Measurements from ENCODE around the gene CARS1. TPM values are rescaled to one million over a fixed set of nuclear protein-coding genes. Genes with fewer than 3 reads are reported as not detected.

The CARS1 gene
- total and polyA plus RNA-seq, 2 of the 8 experiments (the other 6 are each of a cell fraction or from before 2014, with no cell fraction given), result 44.1 to 100 TPM

DNA sequence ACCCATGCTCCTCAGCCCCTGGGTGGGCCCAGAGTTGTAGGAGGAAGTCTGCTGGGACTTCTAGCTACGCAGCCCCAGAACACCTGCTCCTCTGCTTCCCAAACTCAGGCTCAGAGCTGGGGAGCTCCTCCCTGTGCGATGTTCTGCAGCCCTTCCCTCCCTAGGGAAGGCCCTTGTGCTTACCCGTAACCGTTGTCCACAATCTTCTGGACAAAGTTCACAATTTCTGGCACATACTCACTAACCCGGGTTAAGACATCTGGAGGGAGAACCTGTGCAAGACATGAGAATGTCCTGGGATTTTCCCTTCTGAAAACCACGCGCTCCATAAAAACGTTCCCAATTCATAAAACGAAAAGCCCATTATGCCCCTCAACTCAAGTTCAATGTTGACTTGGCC lies 28.4 kb downstream of the CARS1 start:
- H4K20me1 ChIP-seq (replicated peaks in 1 of 2; ENCODE audit: control insufficient read depth in 1 of 2, insufficient read depth in 2 of 2, low read length in 2 of 2), result peaks cover 3 to 16% of the 10 kb centered on the region in 2 experiments
- no peaks in the 10 kb centered on the region for H3K27me3 ChIP-seq (replicated peaks in 1 of 4; ENCODE audit: control insufficient read depth in 3 of 4, extremely low read depth in 1 of 4, insufficient read depth in 3 of 4, low read length in 3 of 4)
- H4K8ac ChIP-seq (ENCODE audit: extremely low read depth, insufficient read depth, low read length), result no peak overlapping the region
- FAIRE-seq (no peak), DNase-seq (ENCODE audit: low read depth in 1 of 2, low spot score in 2 of 2) (no peak)
- H3K79me1 ChIP-seq (ENCODE audit: low read depth, low read length), result peaks cover 3% of the 10 kb centered on the region; the same call in 1 of the 2 replicates
- no peak overlapping the region for H3K27ac ChIP-seq (ENCODE audit: low read depth, low read length)
- no peak overlapping the region for H3K18ac ChIP-seq (ENCODE audit: extremely low read depth, low read length)
- no peak overlapping the region for H2BK20ac ChIP-seq (ENCODE audit: low read length)
- ChIA-PET POLR2A (ENCODE audit: partially characterized antibody) (no interaction called here), CTCF (ENCODE audit: partially characterized antibody) (interaction anchor here (0.6 to 1.5 kb wide), 5 partner anchors 9 to 63 kb away, joined by 3 to 5 read pairs (median 4); no protein-coding TSS in a partner anchor)
- H3K79me2 ChIP-seq (ENCODE audit: control insufficient read depth in 1 of 2, insufficient read depth in 2 of 2, low read length in 2 of 2), result peaks cover 0 to 9% of the 10 kb centered on the region in 2 experiments; a peak in 1 of 4 replicates
- H2BK120ac ChIP-seq (replicated peaks; ENCODE audit: low read depth, low read length), result no peak overlapping the region
- no peak overlapping the region for H2BK15ac ChIP-seq (ENCODE audit: low read length)
- H2BK5ac ChIP-seq (ENCODE audit: low read depth, low read length), result no peak overlapping the region
- no peak overlapping the region for H4K91ac ChIP-seq (replicated peaks; ENCODE audit: insufficient read length, low read length)
- no peak overlapping the region for H2AK5ac ChIP-seq (ENCODE audit: low read depth, low read length)
- H2AFZ ChIP-seq (ENCODE audit: low read length), result no peak overlapping the region
- no peaks in the 10 kb centered on the region; a peak in 1 of 7 replicates for H3K4me1 ChIP-seq (replicated peaks in 1 of 4; ENCODE audit: control insufficient read depth in 3 of 4, insufficient read depth in 4 of 4, low read length in 3 of 4)
- no peak overlapping the region for H3K4me3 ChIP-seq (ENCODE audit: extremely low read depth in 1 of 4, insufficient read depth in 2 of 4, low read depth in 3 of 4, low read length in 4 of 4)
- no peak overlapping the region for H3K4ac ChIP-seq (replicated peaks; ENCODE audit: insufficient read length, low read depth, low read length)
- WGBS, 2 experiments (ENCODE audit: extremely low coverage in 1 of 2, insufficient coverage in 1 of 2, insufficient read length in 1 of 2, insufficient replicate concordance in 2 of 2, low coverage in 1 of 2, low lambda C conversion rate in 2 of 2, missing lambda C conversion rate in 1 of 2), result 95% methylated on average over 9 of the region's 9 CpGs; no CpG with 5 or more reads in 1 of the 2 experiments
- no peak overlapping the region for H3K14ac ChIP-seq (ENCODE audit: insufficient read length)
- no peak overlapping the region for H2BK12ac ChIP-seq (ENCODE audit: low read depth, low read length)
- H4K5ac ChIP-seq (ENCODE audit: insufficient read length, low read depth, low read length), result no peak overlapping the region
- H3K56ac ChIP-seq (replicated peaks; ENCODE audit: insufficient read length, low read depth, low read length), result no peak overlapping the region
- peaks cover 10 to 76% (median 44%) of the 10 kb centered on the region in 4 experiments for H3K36me3 ChIP-seq (ENCODE audit: control insufficient read depth in 2 of 4, insufficient read depth in 4 of 4, low read length in 3 of 4)
- no peaks in the 10 kb centered on the region for H3K23me2 ChIP-seq (ENCODE audit: low read depth, low read length)
- H3K4me2 ChIP-seq (ENCODE audit: insufficient read depth in 1 of 2, low read depth in 2 of 2, low read length in 2 of 2), result no peak overlapping the region
- no peak overlapping the region for H3K9ac ChIP-seq (replicated peaks in 1 of 4; ENCODE audit: extremely low read depth in 1 of 4, low read depth in 3 of 4, low read length in 3 of 4)
- no peak overlapping the region for H3K23ac ChIP-seq (ENCODE audit: insufficient read length)
- H3K9me3 ChIP-seq (ENCODE audit: insufficient read depth in 2 of 2, low read depth in 1 of 2, low read length in 1 of 2), result no peaks in the 10 kb centered on the region
- TF ChIP-seq SIRT6 (IDR thresholded peaks at IDR 0.05; ENCODE audit: low read length), result no peak
- no peak for TF ChIP-seq KDM4A (IDR thresholded peaks at IDR 0.05; ENCODE audit: low read depth, low read length, severe bottlenecking)
- TF ChIP-seq FOSL1 (IDR thresholded peaks at IDR 0.05; ENCODE audit: insufficient read depth, low read depth, low read length), result no peak
- TF ChIP-seq ASH2L (IDR thresholded peaks at IDR 0.05; ENCODE audit: low read length), result no peak
- no peak for TF ChIP-seq SP4 (IDR thresholded peaks at IDR 0.05; ENCODE audit: low read length)
- no peak for TF ChIP-seq CREB1 (IDR thresholded peaks at IDR 0.05)
- TF ChIP-seq SP1 (IDR thresholded peaks at IDR 0.05; ENCODE audit: low read depth, low read length), result no peak
- TF ChIP-seq RFX5 (IDR thresholded peaks at IDR 0.05; ENCODE audit: borderline replicate concordance, low read depth, low read length), result no peak
- TF ChIP-seq HDAC6 (IDR thresholded peaks at IDR 0.05; ENCODE audit: low read depth, low read length), result no peak
- no peak for TF ChIP-seq BRCA1 (IDR thresholded peaks at IDR 0.05; ENCODE audit: low read depth, low read length)
- TF ChIP-seq YY1 (IDR thresholded peaks at IDR 0.05; ENCODE audit: low read depth, low read length), result no peak
- TF ChIP-seq ATF3 (IDR thresholded peaks at IDR 0.05; ENCODE audit: insufficient read depth, low read depth, low read length), result no peak
- TF ChIP-seq, protein P1, sequence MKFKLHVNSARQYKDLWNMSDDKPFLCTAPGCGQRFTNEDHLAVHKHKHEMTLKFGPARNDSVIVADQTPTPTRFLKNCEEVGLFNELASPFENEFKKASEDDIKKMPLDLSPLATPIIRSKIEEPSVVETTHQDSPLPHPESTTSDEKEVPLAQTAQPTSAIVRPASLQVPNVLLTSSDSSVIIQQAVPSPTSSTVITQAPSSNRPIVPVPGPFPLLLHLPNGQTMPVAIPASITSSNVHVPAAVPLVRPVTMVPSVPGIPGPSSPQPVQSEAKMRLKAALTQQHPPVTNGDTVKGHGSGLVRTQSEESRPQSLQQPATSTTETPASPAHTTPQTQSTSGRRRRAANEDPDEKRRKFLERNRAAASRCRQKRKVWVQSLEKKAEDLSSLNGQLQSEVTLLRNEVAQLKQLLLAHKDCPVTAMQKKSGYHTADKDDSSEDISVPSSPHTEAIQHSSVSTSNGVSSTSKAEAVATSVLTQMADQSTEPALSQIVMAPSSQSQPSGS (IDR thresholded peaks at IDR 0.05; ENCODE audit: low read length), result no peak
